Lung (tissue), 12 donors: ENCODE data around the gene MSRB2. TPM values are rescaled to one million over a fixed set of nuclear protein-coding genes. Genes with fewer than 3 reads are reported as not detected.

Experiments
- ATAC-seq: fragments of 200-7000 bp; cut with Tn5 transposase; one replicate; pipeline ENCODE4 v1.9.1; 2020; ENCODE audit warnings: moderate number of reproducible peaks; ENCODE audit not compliant: insufficient read depth, low FRiP score
- DNase-seq, 3 donors: peaks; one replicate each; pipeline ENCODE4 v3.0.0-alpha.2; 2013 to 2017
- H3K27ac ChIP-seq, 2 donors: one replicate each; pipeline ENCODE4 v1.5.1; 2013; ENCODE audit warnings: mild to moderate bottlenecking in 2 of 2, moderate library complexity in 2 of 2, control low read depth in 1 of 2, inconsistent platforms in 1 of 2, low read depth in 1 of 2, low read length in 1 of 2
- H3K27me3 ChIP-seq, 3 donors: one replicate each; pipeline ENCODE4 v1.5.1; 2013; ENCODE audit warnings: low read length in 2 of 3; ENCODE audit not compliant: control insufficient read depth in 3 of 3, insufficient read depth in 3 of 3
- H3K36me3 ChIP-seq, 4 donors: one replicate each; pipeline ENCODE4 v1.5.1; 2013; ENCODE audit warnings: low read length in 4 of 4, mild to moderate bottlenecking in 1 of 4, moderate library complexity in 1 of 4; ENCODE audit not compliant: control insufficient read depth in 4 of 4, insufficient read depth in 4 of 4
- H3K4me1 ChIP-seq, 5 donors: one replicate each; pipeline ENCODE4 v1.5.1; 2013; ENCODE audit warnings: low read length in 5 of 5, mild to moderate bottlenecking in 2 of 5, moderate library complexity in 1 of 5; ENCODE audit not compliant: control insufficient read depth in 5 of 5, insufficient read depth in 5 of 5
- H3K4me3 ChIP-seq: one replicate; pipeline ENCODE4 v1.5.1; 2013; ENCODE audit warnings: mild to moderate bottlenecking, control low read depth, moderate library complexity
- H3K9ac ChIP-seq, 2 donors: one replicate each; pipeline ENCODE4 v1.5.1; 2013; ENCODE audit warnings: low read length in 2 of 2, control low read depth in 1 of 2; ENCODE audit not compliant: insufficient read depth in 1 of 2
- H3K9me3 ChIP-seq, 4 donors: one replicate each; pipeline ENCODE4 v1.5.1; 2013; ENCODE audit warnings: low read length in 3 of 4, mild to moderate bottlenecking in 1 of 4, moderate library complexity in 1 of 4; ENCODE audit not compliant: control insufficient read depth in 4 of 4, insufficient read depth in 3 of 4
- CTCF ChIP-seq: IDR thresholded peaks from 2 replicates; pipeline ENCODE4 v1.5.1; 2012; ENCODE audit warnings: mild to moderate bottlenecking; ENCODE audit errors: control extremely low read depth, extremely low read depth
- WGBS, 2 donors: extraction: QIAGEN DNeasy Blood & Tissue Kit; methylation state at CpG; one replicate each; pipeline ENCODE4 v1.1.7; 2013; 5-methylcytosine and 5-hydroxymethylcytosine counted together
- polyA plus RNA-seq, 2 donors: library from polyadenylated mRNA; stranded (reverse); fragments of 200-250 nt; gene quantifications; one replicate each; pipeline ENCODE4 v1.2.1, GENCODE V29; 2013
- total RNA-seq, 2 donors: library from RNA; depleted of rRNA in 1 of 2; stranded (reverse); fragments of >200 nt in 1 of 2; gene quantifications; one replicate each; pipeline ENCODE4 v1.2.1, GENCODE V29; 2014 to 2021
- donor health status: control.
- donor health status: control.
- donor health status: Bipolar disorder and iron deficiency.
- donor health status: healthy.
- donor health status: DM: yes; HTN: yes; CAD: no.

The MSRB2 gene
- total and polyA plus RNA-seq, 4 donors, result 15.6 to 27.1 (median 20.5) TPM

GRCh38 chr10:23157239-23157681 lies 61.9 kb downstream of the MSRB2 start:
- Histone ChIP-seq H3K9me3 (no peaks in the 10 kb centered on the region), H3K4me3 (no peak overlapping the region), H3K27me3 (peaks cover 0 to 25% (median 9%) of the 10 kb centered on the region in 3 donors), H3K9ac (no peak overlapping the region), H3K4me1 (peaks cover 0 to 4% (median 0%) of the 10 kb centered on the region in 5 donors), H3K36me3 (no peaks in the 10 kb centered on the region), H3K27ac (no peak overlapping the region)
- 55 to 60% methylated on average over 14 of the region's 14 CpGs for WGBS, 2 donors
- no peak for TF ChIP-seq CTCF
- DNase-seq (no peak), ATAC-seq (no peak)

GRCh38 chr10:23157691-23158369 lies 62.5 kb downstream of the MSRB2 start:
- H3K36me3 ChIP-seq, result no peaks in the 10 kb centered on the region
- ATAC-seq, result no peak
- H3K27me3 ChIP-seq, result peaks cover 0 to 25% (median 9%) of the 10 kb centered on the region in 3 donors
- 38 to 39% methylated on average over 12 of the region's 12 CpGs for WGBS, 2 donors
- H3K27ac ChIP-seq, result no peak overlapping the region
- H3K9me3 ChIP-seq, result no peaks in the 10 kb centered on the region
- TF ChIP-seq CTCF, result no peak
- no peak overlapping the region for H3K9ac ChIP-seq
- peaks cover 0 to 4% (median 0%) of the 10 kb centered on the region in 5 donors for H3K4me1 ChIP-seq
- H3K4me3 ChIP-seq, result no peak overlapping the region
- DNase-seq, result peak in 2 of 3 donors; percentile 34 to 35

GRCh38 chr10:23158370-23158769 lies 63.0 kb downstream of the MSRB2 start:
- DNase-seq, result peak; percentile 59 to 80 (median 74)
- H3K4me1 ChIP-seq, result peaks cover 0 to 4% (median 0%) of the 10 kb centered on the region in 5 donors
- no peaks in the 10 kb centered on the region for H3K36me3 ChIP-seq
- no peak overlapping the region for H3K4me3 ChIP-seq
- peak; percentile 77 for ATAC-seq
- H3K9ac ChIP-seq, result no peak overlapping the region
- H3K27ac ChIP-seq, result no peak overlapping the region
- TF ChIP-seq CTCF, result peak; percentile 43
- H3K27me3 ChIP-seq, result peaks cover 0 to 27% (median 9%) of the 10 kb centered on the region in 3 donors
- WGBS, 2 donors, result 1 to 2% methylated on average over 5 of the region's 5 CpGs
- H3K9me3 ChIP-seq, result peaks cover 0 to 1% (median 0%) of the 10 kb centered on the region in 4 donors
